ENCODE measurements around the gene CDC27. TPM values are rescaled to one million over a fixed set of nuclear protein-coding genes. Genes with fewer than 3 reads are reported as not detected.

The CDC27 gene
- total RNA-seq, 1 donor from 2014 or later = 125 TPM

GRCh38 chr17:47200325-47200664, 11.2 kb upstream of the CDC27 start:
- H3K4me3 Mint-ChIP-seq = no peak overlapping the region
- no peak for DNase-seq (ENCODE audit: low read depth, low spot score)
- H3K9me3 Mint-ChIP-seq = peaks cover 4% of the 10 kb centered on the region
- no peak overlapping the region for H3K27ac Mint-ChIP-seq (ENCODE audit: unreplicated experiment)
- H3K27me3 Mint-ChIP-seq (ENCODE audit: low read depth) = peaks cover 3% of the 10 kb centered on the region
- H3K4me1 Mint-ChIP-seq = peaks cover 3% of the 10 kb centered on the region
- TF ChIP-seq CTCF (conservative IDR thresholded peaks at IDR 0.05) = no peak
- no peaks in the 10 kb centered on the region for H3K36me3 Mint-ChIP-seq (ENCODE audit: low read depth)

GRCh38 chr17:47199627-47200324, 10.7 kb upstream of the CDC27 start:
- H3K36me3 Mint-ChIP-seq (ENCODE audit: low read depth) = no peaks in the 10 kb centered on the region
- H3K9me3 Mint-ChIP-seq = peaks cover 4% of the 10 kb centered on the region
- H3K4me1 Mint-ChIP-seq = peaks cover 3% of the 10 kb centered on the region
- no peak overlapping the region for H3K27ac Mint-ChIP-seq (ENCODE audit: unreplicated experiment)
- no peak for TF ChIP-seq CTCF (conservative IDR thresholded peaks at IDR 0.05)
- no peak for DNase-seq (ENCODE audit: low read depth, low spot score)
- no peaks in the 10 kb centered on the region for H3K27me3 Mint-ChIP-seq (ENCODE audit: low read depth)
- no peak overlapping the region for H3K4me3 Mint-ChIP-seq

DNA sequence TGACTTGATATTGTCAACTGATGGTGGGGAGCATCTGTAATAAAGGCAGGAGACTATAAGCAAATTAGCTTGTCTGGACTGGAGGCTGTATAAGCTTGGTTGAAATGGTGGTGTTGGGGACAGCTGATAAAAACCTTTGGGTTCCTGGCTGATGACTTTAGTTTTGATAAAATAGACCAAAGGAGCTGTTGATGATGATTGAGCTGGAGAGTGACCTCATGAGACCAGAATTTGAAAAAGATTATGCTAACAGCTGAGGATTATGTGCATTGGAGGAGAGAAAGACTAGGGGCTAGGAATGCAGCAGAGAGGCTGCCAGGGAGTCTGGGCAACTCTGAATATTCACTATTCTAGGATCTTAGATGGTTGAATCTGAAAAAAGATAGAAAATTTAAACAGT, 8.7 kb upstream of the CDC27 start:
- no peak overlapping the region for H3K27ac Mint-ChIP-seq (ENCODE audit: unreplicated experiment)
- no peak for DNase-seq (ENCODE audit: low read depth, low spot score)
- H3K4me1 Mint-ChIP-seq = no peaks in the 10 kb centered on the region
- H3K4me3 Mint-ChIP-seq = no peak overlapping the region
- no peak for TF ChIP-seq CTCF (conservative IDR thresholded peaks at IDR 0.05)
- no peaks in the 10 kb centered on the region for H3K27me3 Mint-ChIP-seq (ENCODE audit: low read depth)
- H3K36me3 Mint-ChIP-seq (ENCODE audit: low read depth) = no peaks in the 10 kb centered on the region
- peaks cover 4% of the 10 kb centered on the region for H3K9me3 Mint-ChIP-seq

GRCh38 chr17:47193931-47194511, 4.9 kb upstream of the CDC27 start:
- Mint-ChIP-seq H3K4me1 (peaks cover 8% of the 10 kb centered on the region), H3K27me3 (ENCODE audit: low read depth) (no peaks in the 10 kb centered on the region), H3K27ac (ENCODE audit: unreplicated experiment) (no peak overlapping the region), H3K4me3 (peak overlapping the region; percentile 38), H3K36me3 (ENCODE audit: low read depth) (no peaks in the 10 kb centered on the region), H3K9me3 (peaks cover 4% of the 10 kb centered on the region)
- DNase-seq (ENCODE audit: low read depth, low spot score) = no peak
- TF ChIP-seq CTCF (conservative IDR thresholded peaks at IDR 0.05) = no peak

DNA sequence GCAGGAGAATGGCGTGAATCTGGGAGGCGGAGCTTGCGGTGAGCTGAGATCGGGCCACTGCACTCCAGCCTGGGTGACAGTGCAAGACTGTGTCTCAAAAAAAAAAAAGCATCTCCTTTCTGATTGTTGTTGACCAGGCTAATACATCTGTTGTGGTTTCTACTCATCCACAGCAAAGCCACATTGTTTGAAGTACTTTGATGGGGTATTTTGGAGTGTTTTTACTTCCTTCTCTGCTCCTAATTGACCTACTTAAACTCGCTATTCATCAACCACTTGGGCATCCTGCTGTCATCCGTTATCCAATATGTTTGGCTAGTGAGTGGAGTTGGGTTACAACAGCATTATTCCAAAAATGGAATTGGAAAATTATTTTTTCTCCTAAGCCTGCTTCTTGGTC, 3.5 kb upstream of the CDC27 start:
- H3K27me3 Mint-ChIP-seq (ENCODE audit: low read depth) = no peaks in the 10 kb centered on the region
- H3K9me3 Mint-ChIP-seq = peaks cover 4% of the 10 kb centered on the region
- H3K4me3 Mint-ChIP-seq = no peak overlapping the region
- H3K36me3 Mint-ChIP-seq (ENCODE audit: low read depth) = no peaks in the 10 kb centered on the region
- peaks cover 14% of the 10 kb centered on the region for H3K4me1 Mint-ChIP-seq
- no peak overlapping the region for H3K27ac Mint-ChIP-seq (ENCODE audit: unreplicated experiment)
- no peak for DNase-seq (ENCODE audit: low read depth, low spot score)
- TF ChIP-seq CTCF (conservative IDR thresholded peaks at IDR 0.05) = no peak

All from neural crest cell (in vitro differentiated cells).